Mononuclear cell (primary cell): ENCODE data around the gene TBX18. TPM values are rescaled to one million over a fixed set of nuclear protein-coding genes. Genes with fewer than 3 reads are reported as not detected.

Experiments used
- H3K27me3 ChIP-seq: 2 replicates; pipeline ENCODE4 v1.6.0; 2011; ENCODE audit warnings: low read length, control low read depth; ENCODE audit not compliant: insufficient read depth
- H3K4me1 ChIP-seq: 2 replicates; pipeline ENCODE4 v1.5.1; 2011; ENCODE audit warnings: mild to moderate bottlenecking, low read length, control low read depth; ENCODE audit not compliant: insufficient read depth
- H3K4me3 ChIP-seq: 2 replicates; pipeline ENCODE4 v1.5.1; 2011; ENCODE audit warnings: mild to moderate bottlenecking, low read length, moderate library complexity
- H3K9me3 ChIP-seq: 2 replicates; pipeline ENCODE4 v1.5.1; 2011; ENCODE audit warnings: low read depth, mild to moderate bottlenecking, control low read depth, low read length
- total RNA-seq: library from RNA; depleted of rRNA; stranded (reverse); fragments of >200 nt; gene quantifications from one replicate; pipeline ENCODE4 v1.2.3, GENCODE V29; 2012

The TBX18 gene
- total RNA-seq, 1 donor, result under 0.01 TPM

- Histone ChIP-seq H3K4me1 (no peaks in the 10 kb centered on the region), H3K4me3 (no peak overlapping the region), H3K9me3 (no peaks in the 10 kb centered on the region), H3K27me3 (no peaks in the 10 kb centered on the region)
These were observed 24.6 kb downstream of the TBX18 start for GRCh38 chr6:84739866-84740208.

GRCh38 chr6:84738996-84739865 is 25.2 kb downstream of the TBX18 start:
- Histone ChIP-seq H3K9me3 (no peaks in the 10 kb centered on the region), H3K4me3 (no peak overlapping the region), H3K27me3 (no peaks in the 10 kb centered on the region), H3K4me1 (no peaks in the 10 kb centered on the region)

GRCh38 chr6:84733889-84734288 is 30.5 kb downstream of the TBX18 start:
- H3K4me1 ChIP-seq, result no peaks in the 10 kb centered on the region
- no peaks in the 10 kb centered on the region for H3K27me3 ChIP-seq
- H3K4me3 ChIP-seq, result no peak overlapping the region
- no peaks in the 10 kb centered on the region for H3K9me3 ChIP-seq

GRCh38 chr6:84731901-84732300 is 32.5 kb downstream of the TBX18 start:
- Histone ChIP-seq H3K4me3 (no peak overlapping the region), H3K9me3 (no peaks in the 10 kb centered on the region), H3K4me1 (no peaks in the 10 kb centered on the region), H3K27me3 (no peaks in the 10 kb centered on the region)

- Histone ChIP-seq H3K27me3 (no peaks in the 10 kb centered on the region), H3K4me3 (no peak overlapping the region), H3K4me1 (no peaks in the 10 kb centered on the region), H3K9me3 (no peaks in the 10 kb centered on the region)
These were observed 33.0 kb downstream of the TBX18 start for GRCh38 chr6:84731401-84731800.

- H3K27me3 ChIP-seq, result no peaks in the 10 kb centered on the region
- no peaks in the 10 kb centered on the region for H3K9me3 ChIP-seq
- H3K4me3 ChIP-seq, result no peak overlapping the region
- no peaks in the 10 kb centered on the region for H3K4me1 ChIP-seq
These were observed 35.8 kb downstream of the TBX18 start for GRCh38 chr6:84728602-84729001.

- Histone ChIP-seq H3K4me3 (no peak overlapping the region), H3K4me1 (no peaks in the 10 kb centered on the region), H3K27me3 (no peaks in the 10 kb centered on the region), H3K9me3 (no peaks in the 10 kb centered on the region)
These were observed 45.2 kb downstream of the TBX18 start for GRCh38 chr6:84719152-84719551.

GRCh38 chr6:84718038-84718955 is 46.1 kb downstream of the TBX18 start:
- H3K4me1 ChIP-seq, result no peaks in the 10 kb centered on the region
- H3K27me3 ChIP-seq, result no peaks in the 10 kb centered on the region
- no peak overlapping the region for H3K4me3 ChIP-seq
- H3K9me3 ChIP-seq, result no peaks in the 10 kb centered on the region

- Histone ChIP-seq H3K4me1 (no peaks in the 10 kb centered on the region), H3K9me3 (no peaks in the 10 kb centered on the region), H3K27me3 (no peaks in the 10 kb centered on the region), H3K4me3 (no peak overlapping the region)
These were observed 55.3 kb downstream of the TBX18 start for GRCh38 chr6:84709121-84709520.

GRCh38 chr6:84707171-84707570 is 57.2 kb downstream of the TBX18 start:
- Histone ChIP-seq H3K27me3 (no peaks in the 10 kb centered on the region), H3K4me1 (no peaks in the 10 kb centered on the region), H3K9me3 (no peaks in the 10 kb centered on the region), H3K4me3 (no peak overlapping the region)

GRCh38 chr6:84696166-84696565 is 68.2 kb downstream of the TBX18 start:
- H3K27me3 ChIP-seq, result no peaks in the 10 kb centered on the region
- H3K9me3 ChIP-seq, result no peaks in the 10 kb centered on the region
- H3K4me3 ChIP-seq, result no peak overlapping the region
- no peaks in the 10 kb centered on the region for H3K4me1 ChIP-seq

- Histone ChIP-seq H3K4me1 (no peaks in the 10 kb centered on the region), H3K27me3 (no peaks in the 10 kb centered on the region), H3K9me3 (no peaks in the 10 kb centered on the region), H3K4me3 (no peak overlapping the region)
These were observed 72.3 kb downstream of the TBX18 start for GRCh38 chr6:84691978-84692623.

GRCh38 chr6:84688141-84688873 is 76.1 kb downstream of the TBX18 start:
- H3K27me3 ChIP-seq, result no peaks in the 10 kb centered on the region
- no peak overlapping the region for H3K4me3 ChIP-seq
- no peaks in the 10 kb centered on the region for H3K4me1 ChIP-seq
- H3K9me3 ChIP-seq, result no peaks in the 10 kb centered on the region

- no peaks in the 10 kb centered on the region for H3K4me1 ChIP-seq
- no peaks in the 10 kb centered on the region for H3K27me3 ChIP-seq
- H3K4me3 ChIP-seq, result no peak overlapping the region
- H3K9me3 ChIP-seq, result no peaks in the 10 kb centered on the region
These were observed 77.0 kb downstream of the TBX18 start for GRCh38 chr6:84687431-84687830.
